Liver (tissue), 9 donors: ENCODE data around the gene DUSP14. TPM values are rescaled to one million over a fixed set of nuclear protein-coding genes. Genes with fewer than 3 reads are reported as not detected.

Source experiments
- DNase-seq: peaks from one replicate; pipeline ENCODE4 v3.0.0-alpha.2; 2017; ENCODE audit warnings: low spot score
- H3K27ac ChIP-seq, 2 donors: one replicate each; pipeline ENCODE4 v1.7.0; 2013; ENCODE audit warnings: inconsistent platforms in 2 of 2, low read length in 2 of 2, control low read depth in 1 of 2, low read depth in 1 of 2, mild to moderate bottlenecking in 1 of 2
- H3K27me3 ChIP-seq, 4 donors: one replicate each; pipeline versions ENCODE4 v1.6.1 to v1.7.0; 2013; ENCODE audit warnings: low read length in 3 of 4, inconsistent platforms in 1 of 4, mild to moderate bottlenecking in 1 of 4, moderate library complexity in 1 of 4; ENCODE audit not compliant: control insufficient read depth in 4 of 4, insufficient read depth in 4 of 4
- H3K36me3 ChIP-seq, 4 donors: one replicate each; pipeline versions ENCODE4 v1.6.1 to v1.7.0; 2013; ENCODE audit warnings: low read length in 3 of 4, mild to moderate bottlenecking in 3 of 4, low read depth in 1 of 4, moderate library complexity in 1 of 4; ENCODE audit not compliant: control insufficient read depth in 4 of 4, insufficient read depth in 3 of 4
- H3K4me1 ChIP-seq, 4 donors: one replicate each; pipeline versions ENCODE4 v1.6.1 to v1.7.0; 2013; ENCODE audit warnings: low read length in 3 of 4, mild to moderate bottlenecking in 3 of 4, moderate library complexity in 1 of 4; ENCODE audit not compliant: control insufficient read depth in 4 of 4, insufficient read depth in 4 of 4
- H3K4me3 ChIP-seq, 3 donors: one replicate each; pipeline versions ENCODE4 v1.6.1 to v1.7.0; 2013; ENCODE audit warnings: low read length in 3 of 3, control low read depth in 1 of 3, low read depth in 1 of 3, mild to moderate bottlenecking in 1 of 3
- H3K9ac ChIP-seq, 2 donors: one replicate each; pipeline ENCODE4 v1.7.0; 2013; ENCODE audit warnings: low read length in 2 of 2, mild to moderate bottlenecking in 2 of 2, moderate library complexity in 2 of 2, control low read depth in 1 of 2, low read depth in 1 of 2
- H3K9me3 ChIP-seq, 4 donors: one replicate each; pipeline versions ENCODE4 v1.6.1 to v1.7.0; 2013; ENCODE audit warnings: low read length in 3 of 4; ENCODE audit not compliant: control insufficient read depth in 4 of 4
- ATF3 ChIP-seq: IDR thresholded peaks from 2 replicates; pipeline ENCODE4 v1.6.1; 2016; ENCODE audit warnings: antibody characterized with exemption
- EGR1 ChIP-seq, 2 donors: IDR thresholded peaks; 2 replicates each; pipeline ENCODE4 v1.6.1; 2016 to 2018; ENCODE audit warnings: antibody characterized with exemption in 2 of 2, low read depth in 2 of 2
- FOXA1 ChIP-seq: IDR thresholded peaks from 2 replicates; pipeline ENCODE4 v1.6.1; 2016; ENCODE audit warnings: antibody characterized with exemption
- FOXA2 ChIP-seq: IDR thresholded peaks from 2 replicates; pipeline ENCODE4 v1.6.1; 2016; ENCODE audit warnings: antibody characterized with exemption
- GABPA ChIP-seq, 2 donors: IDR thresholded peaks in 1 of 2; conservative IDR thresholded peaks in 1 of 2; 2 replicates each; pipeline ENCODE4 v1.6.1; 2016; ENCODE audit warnings: antibody characterized with exemption in 2 of 2, mild to moderate bottlenecking in 1 of 2, moderate library complexity in 1 of 2
- HNF4A ChIP-seq, 2 donors: conservative IDR thresholded peaks; 2 replicates each; pipeline ENCODE4 v1.6.1; 2016; ENCODE audit warnings: antibody characterized with exemption in 2 of 2, mild to moderate bottlenecking in 2 of 2
- JUND ChIP-seq, 2 donors: IDR thresholded peaks; 2 replicates each; pipeline ENCODE4 v1.6.1; 2016; ENCODE audit warnings: antibody characterized with exemption in 2 of 2
- NR2F2 ChIP-seq: IDR thresholded peaks from 2 replicates; pipeline ENCODE4 v1.6.1; 2016; ENCODE audit warnings: antibody characterized with exemption
- RAD21 ChIP-seq, 2 donors: IDR thresholded peaks; 2 replicates each; pipeline ENCODE4 v1.6.1; 2016; ENCODE audit warnings: antibody characterized with exemption in 2 of 2, mild to moderate bottlenecking in 2 of 2
- SP1 ChIP-seq: IDR thresholded peaks from 2 replicates; pipeline ENCODE4 v1.6.1; 2018; ENCODE audit warnings: antibody characterized with exemption, mild to moderate bottlenecking
- WGBS: extraction: QIAGEN DNeasy Blood & Tissue Kit; methylation state at CpG from one replicate; pipeline ENCODE4 v1.1.7; 2013; 5-methylcytosine and 5-hydroxymethylcytosine counted together
- polyA plus RNA-seq, 2 donors: library from polyadenylated mRNA; stranded (reverse) in 1 of 2; unstranded in 1 of 2; fragments of 200-250 nt in 1 of 2; fragments of >200 nt in 1 of 2; fragmentation: Nextera tagmentation in 1 of 2; extraction: Ambion mirVana in 1 of 2; gene quantifications; one replicate each; pipeline versions ENCODE4 v1.2.1 to v1.2.3, GENCODE V29; 2013 to 2015
- total RNA-seq, 2 donors: library from RNA; depleted of rRNA; stranded (reverse); fragments of >200 nt; gene quantifications; one replicate each; pipeline ENCODE4 v1.2.3, GENCODE V29; 2014
- TF ChIP-seq, protein P1 (sequence below): IDR thresholded peaks from 2 replicates; pipeline ENCODE4 v1.6.1; 2016; ENCODE audit warnings: antibody characterized with exemption
- TF ChIP-seq, protein P2 (sequence below): IDR thresholded peaks from 2 replicates; pipeline ENCODE4 v1.6.1; 2016; ENCODE audit warnings: antibody characterized with exemption, mild to moderate bottlenecking
- TF ChIP-seq, protein P3 (sequence below): IDR thresholded peaks from 2 replicates; pipeline ENCODE4 v1.6.1; 2016; ENCODE audit warnings: antibody characterized with exemption
- TF ChIP-seq, protein P4 (sequence below): fragments of 150-350 bp; IDR thresholded peaks from 2 replicates; pipeline ENCODE4 v1.5.1; 2017; ENCODE audit warnings: improper control_type of control experiment, low read depth, low read length; ENCODE audit not compliant: missing input control
- donor health status: healthy.
- donor health status: healthy.
- donor health status: healthy.
- donor health status: healthy.
- donor health status: healthy.

The DUSP14 gene
- total and polyA plus RNA-seq, 4 donors, result 6.3 to 15.7 (median 13.8) TPM

GRCh38 chr17:37513711-37514110 is 24.0 kb downstream of the DUSP14 start:
- Histone ChIP-seq H3K27ac (no peak overlapping the region), H3K36me3 (peaks cover 3 to 23% (median 20%) of the 10 kb centered on the region in 4 donors), H3K4me3 (no peak overlapping the region), H3K4me1 (peaks cover 3 to 22% (median 10%) of the 10 kb centered on the region in 4 donors), H3K9me3 (no peaks in the 10 kb centered on the region), H3K9ac (no peak overlapping the region), H3K27me3 (no peaks in the 10 kb centered on the region)
- no peak for DNase-seq
- TF ChIP-seq ATF3 (no peak), HNF4A (conservative IDR thresholded peaks at IDR 0.05) (no peak), SP1 (no peak)
- TF ChIP-seq, protein P1, sequence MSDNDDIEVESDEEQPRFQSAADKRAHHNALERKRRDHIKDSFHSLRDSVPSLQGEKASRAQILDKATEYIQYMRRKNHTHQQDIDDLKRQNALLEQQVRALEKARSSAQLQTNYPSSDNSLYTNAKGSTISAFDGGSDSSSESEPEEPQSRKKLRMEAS, result no peak
- TF ChIP-seq, protein P2, sequence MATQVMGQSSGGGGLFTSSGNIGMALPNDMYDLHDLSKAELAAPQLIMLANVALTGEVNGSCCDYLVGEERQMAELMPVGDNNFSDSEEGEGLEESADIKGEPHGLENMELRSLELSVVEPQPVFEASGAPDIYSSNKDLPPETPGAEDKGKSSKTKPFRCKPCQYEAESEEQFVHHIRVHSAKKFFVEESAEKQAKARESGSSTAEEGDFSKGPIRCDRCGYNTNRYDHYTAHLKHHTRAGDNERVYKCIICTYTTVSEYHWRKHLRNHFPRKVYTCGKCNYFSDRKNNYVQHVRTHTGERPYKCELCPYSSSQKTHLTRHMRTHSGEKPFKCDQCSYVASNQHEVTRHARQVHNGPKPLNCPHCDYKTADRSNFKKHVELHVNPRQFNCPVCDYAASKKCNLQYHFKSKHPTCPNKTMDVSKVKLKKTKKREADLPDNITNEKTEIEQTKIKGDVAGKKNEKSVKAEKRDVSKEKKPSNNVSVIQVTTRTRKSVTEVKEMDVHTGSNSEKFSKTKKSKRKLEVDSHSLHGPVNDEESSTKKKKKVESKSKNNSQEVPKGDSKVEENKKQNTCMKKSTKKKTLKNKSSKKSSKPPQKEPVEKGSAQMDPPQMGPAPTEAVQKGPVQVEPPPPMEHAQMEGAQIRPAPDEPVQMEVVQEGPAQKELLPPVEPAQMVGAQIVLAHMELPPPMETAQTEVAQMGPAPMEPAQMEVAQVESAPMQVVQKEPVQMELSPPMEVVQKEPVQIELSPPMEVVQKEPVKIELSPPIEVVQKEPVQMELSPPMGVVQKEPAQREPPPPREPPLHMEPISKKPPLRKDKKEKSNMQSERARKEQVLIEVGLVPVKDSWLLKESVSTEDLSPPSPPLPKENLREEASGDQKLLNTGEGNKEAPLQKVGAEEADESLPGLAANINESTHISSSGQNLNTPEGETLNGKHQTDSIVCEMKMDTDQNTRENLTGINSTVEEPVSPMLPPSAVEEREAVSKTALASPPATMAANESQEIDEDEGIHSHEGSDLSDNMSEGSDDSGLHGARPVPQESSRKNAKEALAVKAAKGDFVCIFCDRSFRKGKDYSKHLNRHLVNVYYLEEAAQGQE, result no peak
- WGBS, result 95% methylated on average over 10 of the region's 10 CpGs

- DNase-seq, result no peak
- WGBS, result 93% methylated on average over 6 of the region's 6 CpGs
- Histone ChIP-seq H3K9me3 (no peaks in the 10 kb centered on the region), H3K27ac (no peak overlapping the region), H3K27me3 (no peaks in the 10 kb centered on the region), H3K9ac (no peak overlapping the region), H3K36me3 (peaks cover 3 to 33% (median 29%) of the 10 kb centered on the region in 4 donors), H3K4me3 (no peak overlapping the region), H3K4me1 (peaks cover 3 to 22% (median 10%) of the 10 kb centered on the region in 4 donors)
- no peak for TF ChIP-seq RAD21 (IDR thresholded peaks at IDR 0.05)
- no peak for TF ChIP-seq FOXA2
- TF ChIP-seq GABPA (IDR thresholded peaks at IDR 0.05 in 1 of 2, conservative IDR thresholded peaks at IDR 0.05 in 1 of 2), result no peak
Observed at GRCh38 chr17:37516127-37516571, 26.5 kb downstream of the DUSP14 start.

DNA sequence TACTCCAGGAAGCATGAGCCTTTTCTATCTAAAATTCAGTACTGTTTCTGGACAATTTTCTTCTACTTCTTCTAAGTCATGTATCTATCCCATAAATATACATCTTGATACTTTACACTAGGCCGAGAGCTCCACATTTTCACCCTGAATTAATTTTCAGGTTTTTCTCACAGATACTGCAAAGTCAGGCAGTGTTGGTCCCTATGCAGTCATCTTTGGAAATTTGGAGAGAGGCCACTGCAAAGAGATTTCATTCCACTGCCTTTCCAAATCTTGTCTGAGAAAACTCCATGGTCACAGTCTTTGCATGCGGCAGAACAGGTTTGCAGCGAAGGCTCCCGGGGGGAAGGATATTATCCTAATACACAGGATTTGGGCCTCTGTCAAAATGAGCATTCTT is 28.2 kb downstream of the DUSP14 start:
- Histone ChIP-seq H3K27me3 (no peaks in the 10 kb centered on the region), H3K4me1 (peaks cover 0 to 12% (median 3%) of the 10 kb centered on the region in 4 donors), H3K4me3 (no peak overlapping the region), H3K9ac (no peak overlapping the region), H3K9me3 (no peaks in the 10 kb centered on the region), H3K27ac (no peak overlapping the region), H3K36me3 (peaks cover 3 to 33% (median 29%) of the 10 kb centered on the region in 4 donors)
- TF ChIP-seq, protein P3, sequence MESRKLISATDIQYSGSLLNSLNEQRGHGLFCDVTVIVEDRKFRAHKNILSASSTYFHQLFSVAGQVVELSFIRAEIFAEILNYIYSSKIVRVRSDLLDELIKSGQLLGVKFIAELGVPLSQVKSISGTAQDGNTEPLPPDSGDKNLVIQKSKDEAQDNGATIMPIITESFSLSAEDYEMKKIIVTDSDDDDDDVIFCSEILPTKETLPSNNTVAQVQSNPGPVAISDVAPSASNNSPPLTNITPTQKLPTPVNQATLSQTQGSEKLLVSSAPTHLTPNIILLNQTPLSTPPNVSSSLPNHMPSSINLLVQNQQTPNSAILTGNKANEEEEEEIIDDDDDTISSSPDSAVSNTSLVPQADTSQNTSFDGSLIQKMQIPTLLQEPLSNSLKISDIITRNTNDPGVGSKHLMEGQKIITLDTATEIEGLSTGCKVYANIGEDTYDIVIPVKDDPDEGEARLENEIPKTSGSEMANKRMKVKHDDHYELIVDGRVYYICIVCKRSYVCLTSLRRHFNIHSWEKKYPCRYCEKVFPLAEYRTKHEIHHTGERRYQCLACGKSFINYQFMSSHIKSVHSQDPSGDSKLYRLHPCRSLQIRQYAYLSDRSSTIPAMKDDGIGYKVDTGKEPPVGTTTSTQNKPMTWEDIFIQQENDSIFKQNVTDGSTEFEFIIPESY, result no peak
- TF ChIP-seq ATF3 (no peak), EGR1 (IDR thresholded peaks at IDR 0.05; ENCODE audit: low read depth in 2 of 2) (no peak), JUND (IDR thresholded peaks at IDR 0.05) (no peak), HNF4A (conservative IDR thresholded peaks at IDR 0.05) (no peak), NR2F2 (no peak), FOXA1 (no peak)
- TF ChIP-seq, protein P4, sequence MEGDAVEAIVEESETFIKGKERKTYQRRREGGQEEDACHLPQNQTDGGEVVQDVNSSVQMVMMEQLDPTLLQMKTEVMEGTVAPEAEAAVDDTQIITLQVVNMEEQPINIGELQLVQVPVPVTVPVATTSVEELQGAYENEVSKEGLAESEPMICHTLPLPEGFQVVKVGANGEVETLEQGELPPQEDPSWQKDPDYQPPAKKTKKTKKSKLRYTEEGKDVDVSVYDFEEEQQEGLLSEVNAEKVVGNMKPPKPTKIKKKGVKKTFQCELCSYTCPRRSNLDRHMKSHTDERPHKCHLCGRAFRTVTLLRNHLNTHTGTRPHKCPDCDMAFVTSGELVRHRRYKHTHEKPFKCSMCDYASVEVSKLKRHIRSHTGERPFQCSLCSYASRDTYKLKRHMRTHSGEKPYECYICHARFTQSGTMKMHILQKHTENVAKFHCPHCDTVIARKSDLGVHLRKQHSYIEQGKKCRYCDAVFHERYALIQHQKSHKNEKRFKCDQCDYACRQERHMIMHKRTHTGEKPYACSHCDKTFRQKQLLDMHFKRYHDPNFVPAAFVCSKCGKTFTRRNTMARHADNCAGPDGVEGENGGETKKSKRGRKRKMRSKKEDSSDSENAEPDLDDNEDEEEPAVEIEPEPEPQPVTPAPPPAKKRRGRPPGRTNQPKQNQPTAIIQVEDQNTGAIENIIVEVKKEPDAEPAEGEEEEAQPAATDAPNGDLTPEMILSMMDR, result no peak
- 97% methylated on average over 4 of the region's 4 CpGs for WGBS
- no peak for DNase-seq
